Gastrocnemius medialis (tissue), 4 donors: ENCODE results near the gene MKNK1.

Experiments used
- CTCF ChIP-seq, 5 experiments: fragments of 450-650 bp in 3 of 5; fragments of 200-600 bp in 2 of 5; sonication (generic) in 2 of 5; IDR thresholded peaks in 4 of 5; conservative IDR thresholded peaks in 1 of 5; 1 replicate in 4 of 5; 2 replicates in 1 of 5; pipeline ENCODE4 v1.5.1; 2016 to 2019; ENCODE audit warnings: antibody characterized with exemption in 5 of 5, mild to moderate bottlenecking in 3 of 5, moderate library complexity in 3 of 5
- POLR2A ChIP-seq, 2 donors: fragments of 450-650 bp; IDR thresholded peaks; one replicate each; pipeline ENCODE4 v1.6.1; 2017; ENCODE audit warnings: antibody characterized with exemption in 2 of 2, mild to moderate bottlenecking in 2 of 2, moderate library complexity in 2 of 2

DNA sequence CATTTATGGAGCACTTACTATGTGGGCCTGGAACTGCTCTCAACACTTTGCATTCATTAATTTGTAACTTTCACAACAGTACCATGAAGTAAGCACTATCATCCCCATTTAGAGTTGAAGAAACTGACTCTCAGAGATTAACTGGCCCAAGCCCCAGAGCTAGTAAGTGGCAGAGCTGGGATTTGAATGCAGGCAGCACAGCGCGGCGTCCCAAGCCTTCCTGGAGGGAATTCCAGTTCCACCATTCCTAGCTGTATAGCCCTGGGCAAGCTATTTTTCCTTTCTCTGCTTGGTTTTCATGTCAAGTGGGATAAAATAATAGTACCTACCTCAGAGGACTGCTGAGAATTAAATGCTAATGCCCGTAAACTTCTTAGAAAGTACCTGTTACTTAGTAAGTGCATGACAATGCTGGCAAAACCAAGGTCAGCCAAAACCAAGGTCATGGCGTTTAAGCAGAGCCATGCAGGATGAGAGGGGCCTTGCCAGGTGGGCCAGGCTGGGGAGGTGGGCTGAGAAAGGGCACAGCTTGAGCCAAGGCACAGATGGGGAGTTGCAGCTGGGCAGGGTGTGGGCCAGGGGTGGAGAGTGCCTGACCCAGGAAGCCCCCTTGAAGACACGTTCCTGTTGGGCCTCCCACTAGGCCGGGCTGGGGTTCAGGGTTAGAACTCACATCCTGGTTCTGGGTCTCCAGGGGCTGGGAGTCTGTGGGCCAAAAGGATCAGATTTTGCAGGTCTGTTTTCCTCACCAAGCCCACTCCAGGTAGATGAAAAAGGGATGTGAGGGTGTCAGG lies 48.0 kb downstream of the MKNK1 start:
- TF ChIP-seq POLR2A (IDR thresholded peaks at IDR 0.05), result no peak
- TF ChIP-seq CTCF (IDR thresholded peaks at IDR 0.05 in 4 of 5, conservative IDR thresholded peaks at IDR 0.05 in 1 of 5), result no peak
